Sigmoid colon (tissue), 7 donors: ENCODE data around the gene NQO2. TPM values are rescaled to one million over a fixed set of nuclear protein-coding genes. Genes with fewer than 3 reads are reported as not detected.

Experiments
- DNase-seq: peaks from one replicate; pipeline ENCODE4 v3.0.0-alpha.2; 2019
- H3K27ac ChIP-seq, 4 donors: fragments of 200-600 bp; sonication (generic); one replicate each; pipeline ENCODE4 v1.5.1; 2016 to 2019; ENCODE audit warnings: mild to moderate bottlenecking in 1 of 4
- H3K27me3 ChIP-seq, 3 donors: fragments of 200-600 bp; sonication (generic); one replicate each; pipeline ENCODE4 v1.5.1; 2019; ENCODE audit warnings: mild to moderate bottlenecking in 1 of 3
- H3K36me3 ChIP-seq, 4 donors: fragments of 200-600 bp; sonication (generic); one replicate each; pipeline ENCODE4 v1.5.1; 2016 to 2019
- H3K4me1 ChIP-seq, 4 donors: fragments of 200-600 bp; sonication (generic); one replicate each; pipeline ENCODE4 v1.5.1; 2017 to 2019
- H3K4me3 ChIP-seq, 4 donors: fragments of 200-600 bp; sonication (generic); one replicate each; pipeline ENCODE4 v1.5.1; 2017 to 2019; ENCODE audit warnings: mild to moderate bottlenecking in 2 of 4, moderate library complexity in 1 of 4
- H3K9me3 ChIP-seq, 4 donors: fragments of 200-600 bp in 3 of 4; sonication (generic) in 3 of 4; one replicate each; pipeline versions ENCODE4 v1.5.1 to v1.6.1; 2013 to 2019
- CTCF ChIP-seq, 4 experiments: fragments of 450-650 bp in 3 of 4; fragments of 200-600 bp in 1 of 4; IDR thresholded peaks; one replicate each; pipeline ENCODE4 v1.5.1; 2016 to 2019; ENCODE audit warnings: antibody characterized with exemption in 4 of 4, mild to moderate bottlenecking in 3 of 4, moderate library complexity in 2 of 4
- EP300 ChIP-seq, 4 donors: sonication (generic); formaldehyde crosslinking; IDR thresholded peaks; one replicate each; pipeline ENCODE4 v1.6.1; 2017; ENCODE audit warnings: antibody characterized with exemption in 4 of 4
- POLR2A ChIP-seq, 2 donors: fragments of 450-650 bp; IDR thresholded peaks; one replicate each; pipeline ENCODE4 v1.6.1; 2016; ENCODE audit warnings: antibody characterized with exemption in 2 of 2, mild to moderate bottlenecking in 2 of 2, moderate library complexity in 2 of 2
- POLR2AphosphoS5 ChIP-seq, 4 donors: sonication (generic); formaldehyde crosslinking; IDR thresholded peaks; one replicate each; pipeline ENCODE4 v1.6.1; 2017; ENCODE audit warnings: antibody characterized with exemption in 4 of 4
- WGBS, 2 donors: extraction: QIAGEN DNeasy Blood & Tissue Kit; methylation state at CpG; one replicate each; pipeline ENCODE4 v1.1.7; 2013; 5-methylcytosine and 5-hydroxymethylcytosine counted together
- intact Hi-C: fragments of 100-400 bp; cut with DNase I; formaldehyde crosslinking; loops from one replicate; pipeline ENCODE4 v1.15.1; 2023
- polyA plus RNA-seq, 3 donors: library from polyadenylated mRNA; stranded (reverse); fragments of 200-250 nt; gene quantifications; one replicate each; pipeline ENCODE4 v1.2.3, GENCODE V29; 2013
- total RNA-seq, 4 donors: library from RNA; depleted of rRNA; stranded (reverse); fragments of >200 nt; gene quantifications; one replicate each; pipeline ENCODE4 v1.1.0, GENCODE V29; 2016
- donor health status: healthy with polysubstance abuse.
- donor health status: Bipolar disorder and iron deficiency.
- donor health status: healthy.

The NQO2 gene
- total and polyA plus RNA-seq, 7 donors = 12.5 to 33.2 (median 16.1) TPM

- no peak for DNase-seq
- Histone ChIP-seq H3K27ac (peak overlapping the region in 1 of 4 donors; percentile 9), H3K4me1 (peaks cover 0 to 28% (median 19%) of the 10 kb centered on the region in 4 donors), H3K4me3 (no peak overlapping the region), H3K36me3 (no peaks in the 10 kb centered on the region), H3K27me3 (no peaks in the 10 kb centered on the region), H3K9me3 (no peaks in the 10 kb centered on the region)
- 69 to 73% methylated on average over 7 of the region's 7 CpGs for WGBS, 2 donors
- intact Hi-C loops = no loop called here
- no peak for TF ChIP-seq POLR2A (IDR thresholded peaks at IDR 0.05)
- TF ChIP-seq POLR2AphosphoS5 (IDR thresholded peaks at IDR 0.05) = no peak
- TF ChIP-seq EP300 (IDR thresholded peaks at IDR 0.05) = no peak
- TF ChIP-seq CTCF (IDR thresholded peaks at IDR 0.05) = no peak
Observed at GRCh38 chr6:2976571-2977085, 23.1 kb upstream of the NQO2 start.

- Histone ChIP-seq H3K4me3 (no peak overlapping the region), H3K9me3 (no peaks in the 10 kb centered on the region), H3K27ac (peak overlapping the region in 1 of 4 donors; percentile 9), H3K36me3 (no peaks in the 10 kb centered on the region), H3K4me1 (peaks cover 0 to 30% (median 22%) of the 10 kb centered on the region in 4 donors), H3K27me3 (no peaks in the 10 kb centered on the region)
- no peak for DNase-seq
- WGBS, 2 donors = 61 to 89% methylated on average over 5 of the region's 5 CpGs
- no peak for TF ChIP-seq POLR2A (IDR thresholded peaks at IDR 0.05)
- TF ChIP-seq CTCF (IDR thresholded peaks at IDR 0.05) = no peak
- TF ChIP-seq EP300 (IDR thresholded peaks at IDR 0.05) = no peak
- no peak for TF ChIP-seq POLR2AphosphoS5 (IDR thresholded peaks at IDR 0.05)
- intact Hi-C loops = no loop called here
Observed at GRCh38 chr6:2977290-2977689, 22.4 kb upstream of the NQO2 start.

- no peaks in the 10 kb centered on the region for H3K27me3 ChIP-seq
- H3K36me3 ChIP-seq = no peaks in the 10 kb centered on the region
- intact Hi-C loops = no loop called here
- H3K9me3 ChIP-seq = no peaks in the 10 kb centered on the region
- no peak for TF ChIP-seq POLR2AphosphoS5 (IDR thresholded peaks at IDR 0.05)
- TF ChIP-seq CTCF (IDR thresholded peaks at IDR 0.05) = no peak
- TF ChIP-seq EP300 (IDR thresholded peaks at IDR 0.05) = no peak
- no peak for TF ChIP-seq POLR2A (IDR thresholded peaks at IDR 0.05)
- peaks cover 0 to 32% (median 22%) of the 10 kb centered on the region in 4 donors for H3K4me1 ChIP-seq
- WGBS, 2 donors = 66 to 76% methylated on average over 3 of the region's 3 CpGs
- H3K27ac ChIP-seq = peak overlapping the region in 1 of 4 donors; percentile 9
- no peak for DNase-seq
- no peak overlapping the region for H3K4me3 ChIP-seq
Observed at GRCh38 chr6:2977799-2978590, 21.7 kb upstream of the NQO2 start.

- 85 to 91% methylated on average over 4 of the region's 4 CpGs for WGBS, 2 donors
- H3K4me1 ChIP-seq = peaks cover 0 to 32% (median 22%) of the 10 kb centered on the region in 4 donors
- no peak for TF ChIP-seq CTCF (IDR thresholded peaks at IDR 0.05)
- TF ChIP-seq EP300 (IDR thresholded peaks at IDR 0.05) = no peak
- no peak for TF ChIP-seq POLR2A (IDR thresholded peaks at IDR 0.05)
- TF ChIP-seq POLR2AphosphoS5 (IDR thresholded peaks at IDR 0.05) = no peak
- H3K27me3 ChIP-seq = no peaks in the 10 kb centered on the region
- intact Hi-C loops = no loop called here
- no peaks in the 10 kb centered on the region for H3K9me3 ChIP-seq
- no peak overlapping the region for H3K27ac ChIP-seq
- no peaks in the 10 kb centered on the region for H3K36me3 ChIP-seq
- no peak overlapping the region for H3K4me3 ChIP-seq
- no peak for DNase-seq
Observed at GRCh38 chr6:2978923-2979322, 20.8 kb upstream of the NQO2 start.
